ENCODE measurements around the gene EPB41L3.

Gene EPB41L3

GRCh38 chr18:5527603-5528002 lies 16.2 kb downstream of the EPB41L3 start:
- H3K27ac ChIP-seq (ENCODE audit: low read length, poor library complexity, severe bottlenecking): peak overlapping the region; percentile 58
- H2BK15ac ChIP-seq (ENCODE audit: low read depth, poor library complexity, severe bottlenecking): no peak overlapping the region
- H3K4me1 ChIP-seq (ENCODE audit: control insufficient read depth, insufficient read depth, low read depth, low read length): peaks cover 1% of the 10 kb centered on the region
- no peak overlapping the region for H3K4ac ChIP-seq (ENCODE audit: low read depth in 1 of 2, low read length in 2 of 2)
- H3K18ac ChIP-seq (ENCODE audit: low read depth in 1 of 2, low read length in 2 of 2): no peak overlapping the region
- no peak overlapping the region for H3K23ac ChIP-seq (ENCODE audit: low read length in 2 of 2)
- no peak overlapping the region for H3K14ac ChIP-seq (ENCODE audit: low read length in 2 of 2)
- WGBS: 46% methylated on average over 2 of the region's 6 CpGs
- no peaks in the 10 kb centered on the region for H3K9me3 ChIP-seq (ENCODE audit: control insufficient read depth, low read length)
- DNase-seq: no peak
- peak overlapping the region in 1 of 2 experiments; percentile 46 for H3K4me3 ChIP-seq (ENCODE audit: insufficient read depth in 1 of 2, low read depth in 1 of 2, low read length in 2 of 2)
- H2AFZ ChIP-seq (ENCODE audit: low read depth, low read length): no peak overlapping the region
- H3K9ac ChIP-seq (ENCODE audit: low read length): peak overlapping the region; percentile 57
- H4K8ac ChIP-seq (ENCODE audit: low read length): no peak overlapping the region
- no peaks in the 10 kb centered on the region for H3K36me3 ChIP-seq (ENCODE audit: control insufficient read depth in 1 of 2, insufficient read depth in 2 of 2, low read depth in 1 of 2, low read length in 2 of 2)
- no peak overlapping the region for H4K91ac ChIP-seq (ENCODE audit: low read length)
- no peak overlapping the region for H2BK12ac ChIP-seq (ENCODE audit: low read length in 2 of 2)
- H2AK5ac ChIP-seq (ENCODE audit: low read length, severe bottlenecking): no peak overlapping the region
- no peak overlapping the region for H2BK120ac ChIP-seq (ENCODE audit: low read depth, low read length)
- no peak overlapping the region for H2BK5ac ChIP-seq (ENCODE audit: low read depth, low read length, poor library complexity, severe bottlenecking)
- no peaks in the 10 kb centered on the region for H3K79me1 ChIP-seq (replicated peaks; ENCODE audit: low read length, poor library complexity, severe bottlenecking)
- H3K27me3 ChIP-seq (ENCODE audit: control insufficient read depth in 1 of 2, insufficient read depth in 1 of 2, low read length in 2 of 2): no peaks in the 10 kb centered on the region
- H3K4me2 ChIP-seq (ENCODE audit: low read length, poor library complexity, severe bottlenecking): no peak overlapping the region

DNA sequence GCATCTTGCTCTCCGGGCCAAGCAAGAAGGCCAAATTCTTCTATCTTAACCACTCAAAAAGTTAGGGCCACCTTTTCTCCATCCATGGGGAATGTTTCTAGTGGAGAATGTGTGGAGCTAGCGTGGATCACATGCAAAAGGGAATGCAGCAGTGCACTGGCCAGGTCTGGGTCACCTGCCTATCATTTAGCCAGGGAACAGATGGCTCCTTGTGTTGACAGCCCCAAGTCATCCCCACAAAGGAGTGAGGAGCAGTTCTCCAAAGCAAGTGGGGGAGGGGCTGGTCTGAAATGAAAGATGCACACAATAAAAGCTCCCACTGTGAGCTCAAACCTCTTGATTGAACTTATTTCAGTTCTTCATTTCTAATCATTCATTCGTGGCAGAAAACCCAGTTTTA lies 19.1 kb downstream of the EPB41L3 start:
- Histone ChIP-seq H3K36me3 (ENCODE audit: control insufficient read depth in 1 of 2, insufficient read depth in 2 of 2, low read depth in 1 of 2, low read length in 2 of 2) (no peaks in the 10 kb centered on the region), H3K4ac (ENCODE audit: low read depth in 1 of 2, low read length in 2 of 2) (no peak overlapping the region), H3K4me1 (ENCODE audit: control insufficient read depth, insufficient read depth, low read depth, low read length) (peaks cover 1% of the 10 kb centered on the region), H3K23ac (ENCODE audit: low read length in 2 of 2) (no peak overlapping the region), H4K8ac (ENCODE audit: low read length) (no peak overlapping the region), H3K4me2 (ENCODE audit: low read length, poor library complexity, severe bottlenecking) (no peak overlapping the region), H3K14ac (ENCODE audit: low read length in 2 of 2) (no peak overlapping the region), H2BK12ac (ENCODE audit: low read length in 2 of 2) (no peak overlapping the region), H3K79me1 (replicated peaks; ENCODE audit: low read length, poor library complexity, severe bottlenecking) (no peaks in the 10 kb centered on the region), H2BK5ac (ENCODE audit: low read depth, low read length, poor library complexity, severe bottlenecking) (no peak overlapping the region), H2AFZ (ENCODE audit: low read depth, low read length) (no peak overlapping the region), H3K27ac (ENCODE audit: low read length, poor library complexity, severe bottlenecking) (no peak overlapping the region), H3K4me3 (ENCODE audit: insufficient read depth in 1 of 2, low read depth in 1 of 2, low read length in 2 of 2) (no peak overlapping the region), H3K27me3 (ENCODE audit: control insufficient read depth in 1 of 2, insufficient read depth in 1 of 2, low read length in 2 of 2) (no peaks in the 10 kb centered on the region), H2BK120ac (ENCODE audit: low read depth, low read length) (no peak overlapping the region), H4K91ac (ENCODE audit: low read length) (no peak overlapping the region), H3K9me3 (ENCODE audit: control insufficient read depth, low read length) (no peaks in the 10 kb centered on the region), H3K18ac (ENCODE audit: low read depth in 1 of 2, low read length in 2 of 2) (no peak overlapping the region), H2AK5ac (ENCODE audit: low read length, severe bottlenecking) (no peak overlapping the region), H2BK15ac (ENCODE audit: low read depth, poor library complexity, severe bottlenecking) (no peak overlapping the region), H3K9ac (ENCODE audit: low read length) (no peak overlapping the region)
- 71% methylated on average over 3 of the region's 3 CpGs for WGBS
- DNase-seq: no peak

DNA sequence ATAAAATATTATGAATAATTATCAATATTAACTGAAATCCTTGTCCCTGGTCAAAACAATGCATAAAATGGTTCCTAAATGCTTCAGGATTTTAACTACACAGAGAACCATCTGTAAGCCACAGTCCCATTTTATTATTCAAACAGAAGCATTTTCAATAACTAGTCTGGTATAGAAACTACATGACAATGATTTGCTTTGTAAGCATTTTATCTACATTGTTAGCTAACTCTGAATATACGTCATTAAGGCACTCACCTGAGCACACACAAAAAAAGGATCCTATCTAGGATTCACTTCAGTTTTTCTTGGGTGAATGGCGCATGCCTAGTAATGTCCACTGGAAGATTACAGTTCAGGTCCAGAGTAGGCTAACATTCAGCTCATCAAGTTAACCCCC lies 22.8 kb downstream of the EPB41L3 start:
- no peak overlapping the region for H2BK12ac ChIP-seq (ENCODE audit: low read length in 2 of 2)
- no peaks in the 10 kb centered on the region for H3K9me3 ChIP-seq (ENCODE audit: control insufficient read depth, low read length)
- H4K91ac ChIP-seq (ENCODE audit: low read length): no peak overlapping the region
- DNase-seq: no peak
- H3K27ac ChIP-seq (ENCODE audit: low read length, poor library complexity, severe bottlenecking): no peak overlapping the region
- no peak overlapping the region for H3K18ac ChIP-seq (ENCODE audit: low read depth in 1 of 2, low read length in 2 of 2)
- H3K79me1 ChIP-seq (replicated peaks; ENCODE audit: low read length, poor library complexity, severe bottlenecking): no peaks in the 10 kb centered on the region
- H3K36me3 ChIP-seq (ENCODE audit: control insufficient read depth in 1 of 2, insufficient read depth in 2 of 2, low read depth in 1 of 2, low read length in 2 of 2): no peaks in the 10 kb centered on the region
- no peak overlapping the region for H3K23ac ChIP-seq (ENCODE audit: low read length in 2 of 2)
- no peaks in the 10 kb centered on the region for H3K4me1 ChIP-seq (ENCODE audit: control insufficient read depth, insufficient read depth, low read depth, low read length)
- H3K14ac ChIP-seq (ENCODE audit: low read length in 2 of 2): no peak overlapping the region
- no peak overlapping the region for H2BK15ac ChIP-seq (ENCODE audit: low read depth, poor library complexity, severe bottlenecking)
- WGBS: 98% methylated on average over 2 of the region's 2 CpGs
- H3K4ac ChIP-seq (ENCODE audit: low read depth in 1 of 2, low read length in 2 of 2): no peak overlapping the region
- no peak overlapping the region for H3K4me3 ChIP-seq (ENCODE audit: insufficient read depth in 1 of 2, low read depth in 1 of 2, low read length in 2 of 2)
- H3K4me2 ChIP-seq (ENCODE audit: low read length, poor library complexity, severe bottlenecking): no peak overlapping the region
- no peak overlapping the region for H2AK5ac ChIP-seq (ENCODE audit: low read length, severe bottlenecking)
- H3K9ac ChIP-seq (ENCODE audit: low read length): no peak overlapping the region
- no peaks in the 10 kb centered on the region for H3K27me3 ChIP-seq (ENCODE audit: control insufficient read depth in 1 of 2, insufficient read depth in 1 of 2, low read length in 2 of 2)
- H2AFZ ChIP-seq (ENCODE audit: low read depth, low read length): no peak overlapping the region
- no peak overlapping the region for H2BK120ac ChIP-seq (ENCODE audit: low read depth, low read length)
- no peak overlapping the region for H4K8ac ChIP-seq (ENCODE audit: low read length)
- H2BK5ac ChIP-seq (ENCODE audit: low read depth, low read length, poor library complexity, severe bottlenecking): no peak overlapping the region

GRCh38 chr18:5520464-5520863 lies 23.3 kb downstream of the EPB41L3 start:
- Histone ChIP-seq H2BK5ac (ENCODE audit: low read depth, low read length, poor library complexity, severe bottlenecking) (no peak overlapping the region), H3K9me3 (ENCODE audit: control insufficient read depth, low read length) (no peaks in the 10 kb centered on the region), H3K79me1 (replicated peaks; ENCODE audit: low read length, poor library complexity, severe bottlenecking) (no peaks in the 10 kb centered on the region), H3K9ac (ENCODE audit: low read length) (peak overlapping the region; percentile 89), H3K27me3 (ENCODE audit: control insufficient read depth in 1 of 2, insufficient read depth in 1 of 2, low read length in 2 of 2) (no peaks in the 10 kb centered on the region), H3K4ac (ENCODE audit: low read depth in 1 of 2, low read length in 2 of 2) (no peak overlapping the region), H4K8ac (ENCODE audit: low read length) (no peak overlapping the region), H3K14ac (ENCODE audit: low read length in 2 of 2) (no peak overlapping the region), H2BK120ac (ENCODE audit: low read depth, low read length) (no peak overlapping the region), H3K18ac (ENCODE audit: low read depth in 1 of 2, low read length in 2 of 2) (no peak overlapping the region), H3K27ac (ENCODE audit: low read length, poor library complexity, severe bottlenecking) (no peak overlapping the region), H3K4me1 (ENCODE audit: control insufficient read depth, insufficient read depth, low read depth, low read length) (no peaks in the 10 kb centered on the region), H2BK15ac (ENCODE audit: low read depth, poor library complexity, severe bottlenecking) (no peak overlapping the region), H3K4me2 (ENCODE audit: low read length, poor library complexity, severe bottlenecking) (no peak overlapping the region), H3K4me3 (ENCODE audit: insufficient read depth in 1 of 2, low read depth in 1 of 2, low read length in 2 of 2) (no peak overlapping the region), H4K91ac (ENCODE audit: low read length) (no peak overlapping the region), H3K23ac (ENCODE audit: low read length in 2 of 2) (no peak overlapping the region), H2AK5ac (ENCODE audit: low read length, severe bottlenecking) (no peak overlapping the region), H2BK12ac (ENCODE audit: low read length in 2 of 2) (no peak overlapping the region), H2AFZ (ENCODE audit: low read depth, low read length) (no peak overlapping the region), H3K36me3 (ENCODE audit: control insufficient read depth in 1 of 2, insufficient read depth in 2 of 2, low read depth in 1 of 2, low read length in 2 of 2) (no peaks in the 10 kb centered on the region)
- DNase-seq: no peak
- 67% methylated on average over 1 of the region's 1 CpG for WGBS

Measured in mesenchymal stem cell (in vitro differentiated cells and primary cell).